SK-N-SH treated with all-trans-retinoic acid at 6 μM for 48 hours (cell line): ENCODE measurements around the gene IL20.

Experiments
- BACH2 ChIP-seq: fragments of 250-450 bp; sonication (Bioruptor Pico); IDR thresholded peaks from 2 replicates; pipeline ENCODE4 v1.9.0; 2021; ENCODE audit warnings: mild to moderate bottlenecking, borderline replicate concordance
- OSR1 ChIP-seq: fragments of 250-450 bp; sonication (Bioruptor Pico); IDR thresholded peaks from 2 replicates; pipeline ENCODE4 v1.8.0; 2022; ENCODE audit warnings: moderate library complexity, mild to moderate bottlenecking, inconsistent platforms
- PATZ1 ChIP-seq: fragments of 250-450 bp; sonication (Bioruptor Pico); IDR thresholded peaks from 2 replicates; pipeline ENCODE4 v1.8.0; 2020; ENCODE audit warnings: mild to moderate bottlenecking, moderate library complexity, borderline replicate concordance
- PPARA ChIP-seq: fragments of 250-450 bp; sonication (Bioruptor Pico); IDR thresholded peaks from 2 replicates; pipeline ENCODE4 v1.5.0; 2020; ENCODE audit warnings: mild to moderate bottlenecking, borderline replicate concordance
- RARB ChIP-seq: fragments of 250-450 bp; sonication (Bioruptor Pico); IDR thresholded peaks from 2 replicates; pipeline ENCODE4 v1.8.0; 2021; ENCODE audit warnings: mild to moderate bottlenecking, moderate library complexity
- ZC3H10 ChIP-seq: fragments of 250-450 bp; sonication (Bioruptor Pico); IDR thresholded peaks from 2 replicates; pipeline ENCODE4 v1.5.1; 2021; ENCODE audit warnings: mild to moderate bottlenecking, moderate library complexity
- ZNF8 ChIP-seq: fragments of 450-650 bp; formaldehyde crosslinking; IDR thresholded peaks from 2 replicates; pipeline ENCODE4 v1.5.0; 2020; ENCODE audit warnings: mild to moderate bottlenecking, moderate library complexity

- no peak for TF ChIP-seq OSR1
- TF ChIP-seq ZNF8 (CRISPR knock-in tag): no peak
- no peak for TF ChIP-seq BACH2 (CRISPR knock-in tag)
- no peak for TF ChIP-seq PATZ1 (CRISPR knock-in tag)
- no peak for TF ChIP-seq PPARA (CRISPR knock-in tag)
- TF ChIP-seq RARB: no peak
- TF ChIP-seq ZC3H10 (CRISPR knock-in tag): no peak
Observed at GRCh38 chr1:206872139-206872538, 6.7 kb downstream of the IL20 start.
